ENCODE measurements around the gene AKT1. TPM values are rescaled to one million over a fixed set of nuclear protein-coding genes. Genes with fewer than 3 reads are reported as not detected.

AKT1 gene
- total RNA-seq, 6 experiments from 2014 or later = 66.7 to 92.1 (median 83.9) TPM

DNA sequence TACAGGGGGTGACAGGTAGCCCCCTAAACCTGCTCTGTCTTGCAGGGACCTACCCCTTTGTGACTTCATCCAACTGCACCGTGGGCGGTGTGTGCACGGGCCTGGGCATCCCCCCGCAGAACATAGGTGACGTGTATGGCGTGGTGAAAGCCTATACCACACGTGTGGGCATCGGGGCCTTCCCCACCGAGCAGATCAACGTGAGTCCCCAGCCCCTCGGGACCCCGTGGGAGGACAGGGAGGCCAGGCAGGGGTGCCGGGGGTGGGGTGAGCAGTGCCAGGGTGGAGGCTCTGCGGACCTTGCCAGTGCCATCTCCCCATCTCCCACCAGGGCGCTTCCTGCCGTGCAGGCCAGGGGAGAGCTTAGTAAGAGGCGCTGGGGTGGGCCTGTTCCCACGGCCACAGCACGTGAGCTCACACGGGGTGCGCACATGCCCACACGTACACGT is 53.7 kb downstream of the AKT1 start:
- Histone ChIP-seq H3K27ac (no peak overlapping the region), H3K9me3 (no peaks in the 10 kb centered on the region), H3K4me1 (peaks cover 0 to 21% (median 10%) of the 10 kb centered on the region in 4 donors), H3K4me3 (no peak overlapping the region), H3K36me3 (peaks cover 0 to 4% (median 0%) of the 10 kb centered on the region in 4 donors), H3K27me3 (no peaks in the 10 kb centered on the region)
- ATAC-seq (no peak), DNase-seq (peak in 1 of 3 donors; percentile 21)
- 90% methylated on average over 2 of the region's 23 CpGs for WGBS (ENCODE audit: insufficient coverage, low coverage, low lambda C conversion rate, missing lambda C conversion rate)
- TF ChIP-seq, protein P1, sequence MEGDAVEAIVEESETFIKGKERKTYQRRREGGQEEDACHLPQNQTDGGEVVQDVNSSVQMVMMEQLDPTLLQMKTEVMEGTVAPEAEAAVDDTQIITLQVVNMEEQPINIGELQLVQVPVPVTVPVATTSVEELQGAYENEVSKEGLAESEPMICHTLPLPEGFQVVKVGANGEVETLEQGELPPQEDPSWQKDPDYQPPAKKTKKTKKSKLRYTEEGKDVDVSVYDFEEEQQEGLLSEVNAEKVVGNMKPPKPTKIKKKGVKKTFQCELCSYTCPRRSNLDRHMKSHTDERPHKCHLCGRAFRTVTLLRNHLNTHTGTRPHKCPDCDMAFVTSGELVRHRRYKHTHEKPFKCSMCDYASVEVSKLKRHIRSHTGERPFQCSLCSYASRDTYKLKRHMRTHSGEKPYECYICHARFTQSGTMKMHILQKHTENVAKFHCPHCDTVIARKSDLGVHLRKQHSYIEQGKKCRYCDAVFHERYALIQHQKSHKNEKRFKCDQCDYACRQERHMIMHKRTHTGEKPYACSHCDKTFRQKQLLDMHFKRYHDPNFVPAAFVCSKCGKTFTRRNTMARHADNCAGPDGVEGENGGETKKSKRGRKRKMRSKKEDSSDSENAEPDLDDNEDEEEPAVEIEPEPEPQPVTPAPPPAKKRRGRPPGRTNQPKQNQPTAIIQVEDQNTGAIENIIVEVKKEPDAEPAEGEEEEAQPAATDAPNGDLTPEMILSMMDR (IDR thresholded peaks at IDR 0.05) = no peak
- intact Hi-C loops (cut with DNase I) = no loop called here

DNA sequence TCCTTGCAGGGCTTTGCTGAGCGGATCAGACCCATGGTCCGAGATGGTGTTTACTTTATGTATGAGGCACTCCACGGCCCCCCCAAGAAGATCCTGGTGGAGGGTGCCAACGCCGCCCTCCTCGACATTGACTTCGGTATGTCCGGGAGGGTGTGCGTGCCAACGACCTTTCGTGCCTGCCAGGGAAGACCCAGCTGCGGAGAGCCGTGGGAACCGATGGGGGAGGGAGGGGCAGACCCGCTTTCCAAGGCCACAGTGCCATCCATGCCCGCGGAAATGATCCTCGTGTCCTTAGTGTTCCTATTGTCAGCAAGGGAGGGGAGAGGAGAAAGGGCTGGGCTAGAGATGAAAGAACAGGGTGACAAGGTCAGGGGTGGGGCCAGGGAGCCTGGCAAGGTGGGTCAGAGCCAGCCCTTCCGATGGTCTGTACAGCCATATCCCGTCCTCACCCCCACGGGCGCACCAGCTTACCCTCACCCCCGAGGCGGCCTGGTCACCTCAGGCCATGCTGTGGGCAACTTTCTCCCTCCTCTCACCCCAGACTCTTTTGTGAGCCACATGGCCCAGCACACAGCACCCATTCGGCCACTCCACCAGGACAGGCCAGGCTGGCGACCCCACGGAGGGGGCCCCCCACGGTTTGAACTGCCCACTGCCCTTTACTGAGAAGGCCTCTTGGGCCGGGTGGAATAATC is 54.3 kb downstream of the AKT1 start:
- 58% methylated on average over 8 of the region's 29 CpGs for WGBS (ENCODE audit: insufficient coverage, low coverage, low lambda C conversion rate, missing lambda C conversion rate)
- intact Hi-C loops (cut with DNase I) = no loop called here
- Histone ChIP-seq H3K27ac (no peak overlapping the region), H3K4me1 (peaks cover 0 to 20% (median 10%) of the 10 kb centered on the region in 4 donors), H3K4me3 (no peak overlapping the region), H3K9me3 (no peaks in the 10 kb centered on the region), H3K27me3 (no peaks in the 10 kb centered on the region), H3K36me3 (peaks cover 0 to 4% (median 0%) of the 10 kb centered on the region in 4 donors)
- DNase-seq = peak in 1 of 3 donors; percentile 21
- TF ChIP-seq, protein P1 (IDR thresholded peaks at IDR 0.05) = no peak
- TF ChIP-seq POLR2A (IDR thresholded peaks at IDR 0.05) = no peak
- no peak for ATAC-seq

DNA sequence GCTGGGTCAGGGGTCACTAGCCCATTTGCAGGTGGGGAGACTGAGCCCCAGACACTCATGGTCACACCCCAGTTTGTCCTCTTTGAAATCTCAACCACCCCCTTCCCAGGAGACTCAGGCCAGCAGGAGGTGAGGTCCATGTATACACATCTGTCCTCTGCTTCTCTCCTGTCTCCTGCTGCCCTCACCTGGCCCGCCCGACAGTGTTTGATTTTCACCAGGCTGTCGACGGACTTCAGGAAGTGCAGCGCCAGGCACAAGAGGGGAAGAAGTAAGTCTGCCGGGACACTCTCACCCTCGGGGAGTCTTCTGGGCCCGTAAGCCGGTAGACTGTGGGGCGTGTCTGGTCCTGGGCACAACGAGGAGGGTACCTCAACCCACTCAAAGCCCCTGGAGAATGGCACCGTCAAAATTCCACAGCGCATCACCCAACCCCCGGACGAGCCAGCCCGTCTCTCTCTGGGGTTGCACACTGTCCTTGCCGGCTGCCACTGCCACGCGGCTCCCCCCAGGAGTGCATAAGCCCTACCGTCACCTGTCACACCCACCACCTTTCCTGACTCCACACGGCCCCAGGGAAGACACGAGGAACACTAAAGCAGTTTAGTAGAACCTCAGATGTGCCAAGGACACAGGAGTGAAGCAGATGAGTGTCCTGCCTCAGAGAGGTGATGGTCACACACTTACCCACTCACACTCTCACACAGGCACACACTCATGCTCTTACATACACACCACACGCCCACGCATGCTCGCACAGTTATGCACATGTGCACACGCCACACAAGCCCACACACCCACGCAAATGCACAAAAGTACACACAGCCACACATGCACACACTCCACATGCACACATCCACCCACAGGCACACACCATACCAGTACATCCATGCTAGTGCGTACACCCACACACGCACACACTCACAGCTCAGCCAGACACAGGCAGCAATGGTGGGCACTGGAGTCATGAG is 55.7 kb downstream of the AKT1 start:
- TF ChIP-seq POLR2A (IDR thresholded peaks at IDR 0.05) = no peak
- TF ChIP-seq, protein P1 (IDR thresholded peaks at IDR 0.05) = no peak
- Histone ChIP-seq H3K4me3 (no peak overlapping the region), H3K27ac (no peak overlapping the region), H3K9me3 (no peaks in the 10 kb centered on the region), H3K36me3 (peaks cover 0 to 4% (median 0%) of the 10 kb centered on the region in 4 donors), H3K27me3 (no peaks in the 10 kb centered on the region), H3K4me1 (peaks cover 0 to 29% (median 18%) of the 10 kb centered on the region in 4 donors)
- intact Hi-C loops (cut with DNase I) = no loop called here
- DNase-seq (no peak), ATAC-seq (no peak)
- 82% methylated on average over 14 of the region's 29 CpGs for whole genome bisulfite sequencing (ENCODE audit: insufficient coverage, low coverage, low lambda C conversion rate, missing lambda C conversion rate)

DNA sequence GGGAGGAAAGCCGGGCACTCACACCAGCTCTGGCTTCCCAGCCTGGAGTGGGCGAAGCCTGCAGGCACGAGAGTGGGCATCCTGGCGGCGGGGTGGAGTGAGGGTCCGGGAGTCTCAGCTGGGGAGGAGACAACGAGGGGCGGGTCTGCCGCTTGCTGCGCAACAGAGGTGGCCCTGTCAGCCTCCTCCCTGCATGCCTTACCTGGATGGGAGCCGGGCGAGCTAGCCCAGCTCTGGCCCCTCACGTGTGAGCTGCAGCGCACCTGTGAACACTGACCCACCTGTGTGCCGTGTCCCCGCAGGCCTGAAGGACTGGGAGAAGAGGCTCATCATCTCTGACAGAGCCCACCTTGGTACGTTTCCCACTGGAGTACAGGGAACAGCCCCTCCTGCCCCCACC is 56.5 kb downstream of the AKT1 start:
- WGBS (ENCODE audit: insufficient coverage, low coverage, low lambda C conversion rate, missing lambda C conversion rate) = 91% methylated on average over 8 of the region's 17 CpGs
- no peak for TF ChIP-seq POLR2A (IDR thresholded peaks at IDR 0.05)
- TF ChIP-seq, protein P1 (IDR thresholded peaks at IDR 0.05) = no peak
- intact Hi-C loops (cut with DNase I) = no loop called here

More for the DNA sequence above, 56.5 kb downstream of the AKT1 start:
- Histone ChIP-seq H3K27me3 (no peaks in the 10 kb centered on the region), H3K4me1 (peaks cover 0 to 37% (median 21%) of the 10 kb centered on the region in 4 donors), H3K36me3 (peaks cover 0 to 4% (median 0%) of the 10 kb centered on the region in 4 donors), H3K27ac (no peak overlapping the region), H3K9me3 (no peaks in the 10 kb centered on the region), H3K4me3 (no peak overlapping the region)
- no peak for ATAC-seq
- DNase-seq = no peak
